Measurements from ENCODE around the gene TMEM156.

The TMEM156 gene

GRCh38 chr4:38925492-38926413 lies 106.5 kb downstream of the TMEM156 start:
- DNase-seq (ENCODE audit: low read depth), result no peak

GRCh38 chr4:38924353-38924752 lies 107.9 kb downstream of the TMEM156 start:
- DNase-seq (ENCODE audit: low read depth), result no peak

- DNase-seq (ENCODE audit: low read depth), result no peak
Observed at GRCh38 chr4:38923746-38924145, 108.5 kb downstream of the TMEM156 start.

GRCh38 chr4:38921151-38921550 lies 111.1 kb downstream of the TMEM156 start:
- no peak for DNase-seq (ENCODE audit: low read depth)

GRCh38 chr4:38920677-38921076 lies 111.5 kb downstream of the TMEM156 start:
- DNase-seq (ENCODE audit: low read depth), result no peak

DNA sequence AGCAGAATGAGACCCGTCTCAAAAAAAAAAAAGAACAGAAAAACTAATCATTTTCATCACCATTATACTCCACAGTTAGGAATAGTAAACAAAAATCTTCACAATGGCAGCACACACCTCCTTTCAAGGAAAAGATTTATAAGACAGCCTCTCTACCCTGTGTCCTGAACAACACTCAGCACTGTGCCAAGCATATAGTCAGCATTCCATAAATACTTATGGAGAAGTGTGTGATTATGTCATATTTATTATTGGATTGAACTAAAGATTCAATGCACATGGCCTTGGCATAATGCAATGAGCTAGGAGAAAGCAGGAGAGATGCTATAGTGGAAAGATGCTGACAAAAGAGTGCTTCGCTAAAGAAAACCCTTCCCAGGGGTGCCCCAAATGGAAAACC lies 112.0 kb downstream of the TMEM156 start:
- no peak for DNase-seq (ENCODE audit: low read depth)

DNA sequence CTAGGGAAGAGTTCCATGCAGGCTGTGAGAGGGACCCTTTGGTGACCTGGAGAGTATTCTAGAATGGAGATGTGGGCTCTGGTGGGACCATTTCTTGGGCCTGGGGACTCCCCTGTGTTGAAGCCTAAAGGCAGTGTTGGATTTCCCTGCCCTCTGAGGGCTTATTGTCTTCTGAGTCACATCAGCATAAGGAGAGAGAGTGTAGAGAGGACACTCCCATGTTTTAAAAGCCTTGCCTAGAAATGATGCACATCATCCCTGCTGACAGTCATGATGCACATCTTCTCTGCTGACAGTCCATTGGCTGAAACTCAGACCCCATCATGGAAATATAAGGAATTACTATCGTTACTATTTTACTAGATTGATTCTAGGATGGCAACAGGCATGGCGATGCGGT lies 112.7 kb downstream of the TMEM156 start:
- DNase-seq (ENCODE audit: low read depth), result no peak

DNA sequence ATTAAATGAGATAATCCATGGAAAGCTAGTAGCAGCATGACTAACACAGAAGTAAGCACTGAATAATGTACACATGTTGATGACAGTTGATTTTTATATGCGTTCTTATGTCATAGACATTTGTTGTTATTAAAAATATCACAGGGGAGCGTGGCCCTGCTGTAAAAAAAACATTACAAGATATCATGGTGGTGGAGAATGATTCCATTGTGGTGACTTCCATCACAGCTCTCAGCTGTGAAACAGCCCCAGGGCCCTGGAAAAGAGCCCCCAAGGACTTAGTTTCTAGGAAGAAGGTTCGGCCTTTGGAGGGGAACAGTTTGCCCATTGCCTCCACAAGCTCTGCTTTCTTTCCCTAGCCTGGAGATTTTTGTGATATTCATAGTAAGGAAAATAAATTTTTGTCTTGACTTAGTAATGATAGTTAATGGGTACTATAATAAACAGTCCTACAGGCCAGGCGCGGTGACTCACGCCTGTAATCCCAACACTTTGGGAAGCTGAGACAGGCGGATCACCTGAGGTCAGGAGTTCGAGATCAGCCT lies 114.7 kb downstream of the TMEM156 start:
- no peak for DNase-seq (ENCODE audit: low read depth)

Data from stimulated activated CD8-positive, alpha-beta memory T cell treated with anti-CD3 and anti-CD28 coated beads, Interleukin-4, amount 100 ng/mL, for 24 hours (primary cell).